Epithelial cell of esophagus (primary cell): ENCODE data around the gene TMEM192.

ENCODE experiments used
- DNase-seq: peaks from one replicate; pipeline ENCODE4 v3.0.0; 2010; ENCODE audit warnings: low read depth
- H3K4me3 ChIP-seq: 2 replicates; pipeline ENCODE4 v1.5.1; 2011; ENCODE audit warnings: mild to moderate bottlenecking, low read length, control low read depth
- CTCF ChIP-seq: IDR thresholded peaks from 2 replicates; pipeline ENCODE4 v1.5.1; 2011; ENCODE audit warnings: low read depth, mild to moderate bottlenecking, low read length, control low read depth, inconsistent platforms; ENCODE audit not compliant: insufficient read depth; ENCODE audit errors: missing control alignments

The TMEM192 gene

GRCh38 chr4:165124488-165124887 is 11.8 kb upstream of the TMEM192 start:
- TF ChIP-seq CTCF, result no peak
- no peak overlapping the region for H3K4me3 ChIP-seq
- DNase-seq, result peak; percentile 23

- no peak overlapping the region for H3K4me3 ChIP-seq
- DNase-seq, result no peak
- no peak for TF ChIP-seq CTCF
These were observed 5.7 kb upstream of the TMEM192 start for GRCh38 chr4:165118256-165118909.

- no peak overlapping the region for H3K4me3 ChIP-seq
- peak; percentile 78 for DNase-seq
- TF ChIP-seq CTCF, result no peak
These were observed 2.6 kb upstream of the TMEM192 start for GRCh38 chr4:165115301-165115700.

GRCh38 chr4:165111906-165112367 is 723 bp downstream of the TMEM192 start:
- DNase-seq, result peak; percentile 25
- no peak for TF ChIP-seq CTCF
- H3K4me3 ChIP-seq, result peak overlapping the region; percentile 79

- H3K4me3 ChIP-seq, result no peak overlapping the region
- no peak for TF ChIP-seq CTCF
These were observed 6.1 kb downstream of the TMEM192 start for GRCh38 chr4:165106518-165106917.

GRCh38 chr4:165101641-165102040 is 11.0 kb downstream of the TMEM192 start:
- TF ChIP-seq CTCF, result no peak
- no peak overlapping the region for H3K4me3 ChIP-seq
- no peak for DNase-seq

More at GRCh38 chr4:165106518-165106917, 6.1 kb downstream of the TMEM192 start:
- DNase-seq, result no peak

- DNase-seq, result peak; percentile 25
- peak; percentile 55 for TF ChIP-seq CTCF
- no peak overlapping the region for H3K4me3 ChIP-seq
These were observed 15.9 kb downstream of the TMEM192 start for GRCh38 chr4:165096776-165097175.
